NCI-H460 (cell line): ENCODE measurements around the gene TRPV5. TPM values are rescaled to one million over a fixed set of nuclear protein-coding genes. Genes with fewer than 3 reads are reported as not detected.
"Not testable (repeated sequence)": the region's sequence is repeated elsewhere in the genome, so short reads cannot be mapped to it uniquely, and the experiment has no call there.

Source experiments
- DNase-seq: peaks from one replicate; pipeline ENCODE4 v3.0.0-alpha.2; 2016; ENCODE audit warnings: low read depth; ENCODE audit errors: extremely low read depth
- polyA plus RNA-seq: library from polyadenylated mRNA; depleted of rRNA; stranded (reverse); fragments of >200 nt; gene quantifications from 2 replicates; pipeline ENCODE4 v1.2.3, GENCODE V29; 2014; cell fraction: nucleus; rRNA removed
- total RNA-seq: library from RNA; depleted of rRNA; stranded (reverse); fragments of >200 nt; shearing (Covaris generic); gene quantifications from 2 replicates; pipeline ENCODE4 v1.2.3, GENCODE V29; 2014; rRNA removed

TRPV5 gene
- total RNA-seq = not detected in 2 replicates
- not detected in 2 replicates for polyA plus RNA-seq

GRCh38 chr7:142933624-142934023, at the start of gene TRPV5:
Gene TRPV5 (minus strand): TSS chr7:142933746. CDS start chr7:142933459, 287 bp downstream.
- DNase-seq = no peak

- not testable (repeated sequence) for DNase-seq
Measured at GRCh38 chr7:142978402-142978801, 44.9 kb upstream of the TRPV5 start.

GRCh38 chr7:142974626-142975025, 41.1 kb upstream of the TRPV5 start:
- no peak for DNase-seq

GRCh38 chr7:142969183-142969582, 35.6 kb upstream of the TRPV5 start:
- no peak for DNase-seq

- no peak for DNase-seq
Measured at GRCh38 chr7:142968229-142968628, 34.7 kb upstream of the TRPV5 start.

- DNase-seq = no peak
Measured at GRCh38 chr7:142964502-142965246, 31.1 kb upstream of the TRPV5 start.

GRCh38 chr7:142963993-142964392, 30.4 kb upstream of the TRPV5 start:
- no peak for DNase-seq

- no peak for DNase-seq
Measured at GRCh38 chr7:142962991-142963390, 29.4 kb upstream of the TRPV5 start.

GRCh38 chr7:142961973-142962926, 28.7 kb upstream of the TRPV5 start, which contains the start of gene KEL:
Gene KEL (minus strand): TSS chr7:142962363. CDS start chr7:142962206, 157 bp downstream.
- no peak for DNase-seq

- no peak for DNase-seq
Measured at GRCh38 chr7:142961595-142961972, 28.0 kb upstream of the TRPV5 start.

GRCh38 chr7:142960955-142961512, 27.5 kb upstream of the TRPV5 start:
- DNase-seq = no peak

- DNase-seq = no peak
Measured at GRCh38 chr7:142959202-142959601, 25.7 kb upstream of the TRPV5 start.

- DNase-seq = no peak
Measured at GRCh38 chr7:142957723-142958122, 24.2 kb upstream of the TRPV5 start.

GRCh38 chr7:142956951-142957623, 23.5 kb upstream of the TRPV5 start:
- DNase-seq = no peak

GRCh38 chr7:142954680-142955268, 21.2 kb upstream of the TRPV5 start:
- no peak for DNase-seq

GRCh38 chr7:142950235-142950634, 16.7 kb upstream of the TRPV5 start:
- no peak for DNase-seq

- DNase-seq = no peak
Measured at GRCh38 chr7:142948603-142949002, 15.1 kb upstream of the TRPV5 start.

- DNase-seq = no peak
Measured at GRCh38 chr7:142945001-142945400, 11.5 kb upstream of the TRPV5 start.

GRCh38 chr7:142943706-142944268, 10.2 kb upstream of the TRPV5 start:
- no peak for DNase-seq

- no peak for DNase-seq
Measured at GRCh38 chr7:142942746-142943145, 9.2 kb upstream of the TRPV5 start.
